GM10248 (cell line): ENCODE data around the gene SYNE1.

Experiments used
- CTCF ChIA-PET: fragments of 300-600 bp; sonication (Branson Sonifier 250); formaldehyde crosslinking; extraction: SDS; loops from one replicate; lab custom pipeline; 2021; ENCODE audit warnings: antibody characterized with exemption; lab: Yijun Ruan, JAX
- POLR2A ChIA-PET: fragments of 350-650 bp; sonication (Branson Sonifier 250); formaldehyde crosslinking; extraction: SDS; loops from one replicate; lab custom pipeline; 2020; ENCODE audit warnings: antibody characterized with exemption; lab: Yijun Ruan, JAX
- DNase-seq: peaks from one replicate; pipeline ENCODE4 v3.0.0; 2012; ENCODE audit errors: extremely low spot score
- TF ChIP-seq, protein P1 (sequence below): IDR thresholded peaks from 2 replicates; pipeline ENCODE4 v1.5.1; 2012; ENCODE audit warnings: mild to moderate bottlenecking, low read depth; ENCODE audit errors: extremely low read depth, missing control alignments, control extremely low read depth

Gene SYNE1

DNA sequence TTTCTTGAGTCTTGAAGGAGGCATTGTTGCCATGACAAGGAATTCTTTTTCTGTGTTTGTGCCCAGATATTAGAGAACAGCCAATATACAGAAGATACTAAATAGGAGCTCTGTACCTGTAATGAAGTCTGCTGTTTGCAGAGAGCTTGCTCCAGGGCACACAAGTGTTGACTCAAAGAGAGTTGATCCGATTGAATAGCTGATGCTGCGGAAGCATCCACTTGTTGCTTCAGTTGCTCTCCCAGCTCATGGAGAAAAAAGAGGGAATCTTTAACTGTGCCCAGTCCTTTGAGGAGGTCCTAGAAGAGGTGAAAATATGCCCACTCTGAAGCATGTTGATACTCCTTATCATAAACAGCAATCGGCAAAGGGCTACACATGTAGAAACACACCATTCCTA is 418.3 kb downstream of the SYNE1 start:
- CTCF ChIA-PET, result interaction anchor here (2.1 kb wide), 1 partner anchor 9 kb away, joined by 7 read pairs; no protein-coding TSS in a partner anchor
- TF ChIP-seq, protein P1, sequence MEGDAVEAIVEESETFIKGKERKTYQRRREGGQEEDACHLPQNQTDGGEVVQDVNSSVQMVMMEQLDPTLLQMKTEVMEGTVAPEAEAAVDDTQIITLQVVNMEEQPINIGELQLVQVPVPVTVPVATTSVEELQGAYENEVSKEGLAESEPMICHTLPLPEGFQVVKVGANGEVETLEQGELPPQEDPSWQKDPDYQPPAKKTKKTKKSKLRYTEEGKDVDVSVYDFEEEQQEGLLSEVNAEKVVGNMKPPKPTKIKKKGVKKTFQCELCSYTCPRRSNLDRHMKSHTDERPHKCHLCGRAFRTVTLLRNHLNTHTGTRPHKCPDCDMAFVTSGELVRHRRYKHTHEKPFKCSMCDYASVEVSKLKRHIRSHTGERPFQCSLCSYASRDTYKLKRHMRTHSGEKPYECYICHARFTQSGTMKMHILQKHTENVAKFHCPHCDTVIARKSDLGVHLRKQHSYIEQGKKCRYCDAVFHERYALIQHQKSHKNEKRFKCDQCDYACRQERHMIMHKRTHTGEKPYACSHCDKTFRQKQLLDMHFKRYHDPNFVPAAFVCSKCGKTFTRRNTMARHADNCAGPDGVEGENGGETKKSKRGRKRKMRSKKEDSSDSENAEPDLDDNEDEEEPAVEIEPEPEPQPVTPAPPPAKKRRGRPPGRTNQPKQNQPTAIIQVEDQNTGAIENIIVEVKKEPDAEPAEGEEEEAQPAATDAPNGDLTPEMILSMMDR, result no peak
- POLR2A ChIA-PET, result no interaction called here
- no peak for DNase-seq

DNA sequence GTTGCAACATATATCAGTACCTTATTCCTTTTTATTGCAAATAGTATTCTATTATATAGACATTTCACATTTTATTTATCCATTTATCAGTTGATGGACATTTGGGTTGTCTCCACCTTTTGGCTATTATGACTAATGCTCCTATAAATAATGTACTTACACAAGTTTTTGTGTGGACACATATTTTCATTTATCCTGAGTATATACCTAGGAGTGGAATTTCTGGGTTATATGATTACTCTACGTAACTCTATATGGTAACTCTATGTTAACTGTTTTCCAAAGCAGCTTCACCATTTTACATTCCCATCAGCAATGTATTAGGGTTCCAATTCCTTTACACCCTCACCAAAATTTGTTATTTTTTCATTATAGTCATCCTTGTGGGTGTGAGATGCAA is 424.7 kb downstream of the SYNE1 start:
- ChIA-PET POLR2A (no interaction called here), CTCF (no interaction called here)
- TF ChIP-seq, protein P1, result no peak
- no peak for DNase-seq

DNA sequence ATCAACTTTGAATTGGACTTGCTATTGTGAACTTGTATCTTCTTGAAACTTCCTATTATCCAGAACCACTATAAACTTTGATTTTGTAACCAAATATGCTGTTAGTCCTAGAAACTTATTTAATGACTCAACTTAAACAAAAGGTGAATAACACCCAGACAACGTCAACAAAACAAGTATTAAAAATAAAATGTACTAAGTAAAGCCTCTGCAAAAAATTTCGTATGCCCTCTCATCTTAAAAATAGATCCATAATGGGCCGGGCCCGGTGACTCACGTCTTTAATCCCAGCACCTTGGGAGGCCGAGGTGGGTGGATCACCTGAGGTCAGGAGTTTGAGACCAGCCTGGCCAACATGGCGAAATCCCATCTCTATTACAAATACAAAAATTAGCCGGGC is 428.0 kb downstream of the SYNE1 start:
- DNase-seq, result no peak
- CTCF ChIA-PET, result interaction anchor here (0.8 to 2.0 kb wide), 2 partner anchors 10 to 533 kb away, joined by 3 to 7 read pairs; no protein-coding TSS in a partner anchor
- POLR2A ChIA-PET, result no interaction called here
- TF ChIP-seq, protein P1, result no peak

DNA sequence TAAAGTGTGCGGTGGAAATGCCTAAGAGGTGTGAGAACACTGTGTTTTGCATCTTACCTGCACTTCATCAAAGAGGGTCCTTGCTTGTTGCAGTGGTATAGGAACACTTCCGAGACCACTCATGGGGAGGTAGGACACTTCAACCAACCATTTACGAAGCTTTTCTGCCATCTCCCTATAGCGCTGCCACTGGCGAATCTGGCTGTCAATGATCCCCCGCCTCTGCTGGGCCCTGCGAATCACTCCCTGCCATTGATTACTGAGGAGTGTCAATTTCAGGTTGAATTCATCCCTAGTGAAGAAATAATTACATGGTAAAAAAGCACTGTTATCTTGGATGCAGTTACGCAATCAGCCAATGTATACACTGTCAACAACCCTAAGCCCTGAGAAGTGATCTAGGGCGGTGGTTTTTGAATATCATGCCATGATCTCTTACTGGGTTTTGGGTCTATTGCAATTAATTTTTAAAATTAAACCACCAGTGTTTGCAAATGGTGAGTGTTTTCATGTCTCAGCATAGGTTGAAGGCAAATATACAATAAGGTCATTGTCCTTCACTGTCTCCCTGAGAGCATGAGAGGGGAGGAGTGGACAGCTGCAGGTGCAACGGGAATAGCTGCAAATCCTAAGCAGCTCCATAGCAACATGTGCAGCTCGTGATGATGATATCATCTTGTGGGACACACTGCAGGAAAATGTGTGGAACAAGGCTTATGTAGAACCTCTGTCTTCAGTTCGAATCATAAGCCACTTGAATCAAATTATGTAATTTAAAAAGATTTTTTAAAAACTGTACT is 429.0 kb downstream of the SYNE1 start:
- ChIA-PET POLR2A (interaction anchor here (0.5 kb wide), 1 partner anchor 1214 kb away, joined by 4 read pairs; no protein-coding TSS in a partner anchor), CTCF (no interaction called here)
- TF ChIP-seq, protein P1, result no peak
- no peak for DNase-seq

DNA sequence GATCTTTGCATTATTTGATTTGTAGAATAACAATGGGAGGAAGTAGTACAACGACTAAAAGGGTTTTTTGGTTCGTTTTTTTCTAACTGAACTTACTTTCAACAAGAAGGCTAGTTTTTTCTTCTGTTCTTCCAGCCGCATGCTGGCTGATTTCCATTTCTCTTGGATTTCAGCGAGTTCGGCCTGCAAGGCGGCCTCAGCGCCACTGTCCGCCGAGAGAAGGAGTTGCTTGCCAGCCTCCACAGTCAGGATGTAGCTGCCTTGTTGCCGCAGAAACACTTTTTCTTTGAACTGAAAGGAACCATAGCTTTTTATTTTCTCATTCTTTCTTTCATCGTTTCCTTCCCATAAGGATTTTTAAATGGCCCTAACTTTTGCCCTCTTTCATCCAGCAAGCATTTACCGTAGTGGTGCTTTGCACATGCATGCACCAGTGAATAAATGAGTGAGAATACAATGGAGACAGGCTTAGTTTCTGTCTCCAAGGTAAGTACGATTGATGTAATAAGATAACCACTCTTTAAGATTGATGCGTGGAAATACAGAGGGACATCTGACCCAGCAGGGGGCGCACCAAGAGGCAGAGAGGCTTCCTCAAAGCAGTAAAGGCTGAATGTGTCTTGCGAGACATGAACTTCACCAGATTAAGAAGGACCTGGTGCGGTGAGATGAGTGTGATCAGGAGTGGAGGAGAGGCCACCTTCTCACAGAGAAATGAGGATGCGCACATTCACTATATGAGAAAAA is 430.9 kb downstream of the SYNE1 start:
- CTCF ChIA-PET, result interaction anchor here (1.2 kb wide), 1 partner anchor 21 kb away, joined by 4 read pairs; no protein-coding TSS in a partner anchor
- TF ChIP-seq, protein P1, result no peak
- POLR2A ChIA-PET, result no interaction called here
- DNase-seq, result no peak

DNA sequence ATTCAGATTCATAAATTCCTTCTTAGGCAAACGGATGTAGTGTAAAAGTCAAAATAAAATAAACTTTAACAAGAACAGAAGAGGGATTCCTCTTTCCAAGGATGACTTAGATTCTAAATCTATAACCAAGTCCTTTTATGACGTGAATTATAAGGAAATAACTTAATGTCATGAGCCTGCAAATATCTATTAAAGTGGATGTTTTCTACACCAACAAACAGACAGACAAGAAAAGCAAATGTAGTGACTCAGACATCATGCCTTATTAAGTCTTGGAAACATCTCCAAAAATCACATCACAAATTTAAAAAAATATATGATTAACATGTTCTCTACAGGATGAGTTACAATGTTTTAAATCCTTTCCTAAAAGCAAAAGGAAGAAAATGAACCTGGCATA is 432.6 kb downstream of the SYNE1 start:
- ChIA-PET POLR2A (no interaction called here), CTCF (no interaction called here)
- TF ChIP-seq, protein P1, result no peak
- no peak for DNase-seq
